ENCODE results near the gene MKNK1.

Gene MKNK1

DNA sequence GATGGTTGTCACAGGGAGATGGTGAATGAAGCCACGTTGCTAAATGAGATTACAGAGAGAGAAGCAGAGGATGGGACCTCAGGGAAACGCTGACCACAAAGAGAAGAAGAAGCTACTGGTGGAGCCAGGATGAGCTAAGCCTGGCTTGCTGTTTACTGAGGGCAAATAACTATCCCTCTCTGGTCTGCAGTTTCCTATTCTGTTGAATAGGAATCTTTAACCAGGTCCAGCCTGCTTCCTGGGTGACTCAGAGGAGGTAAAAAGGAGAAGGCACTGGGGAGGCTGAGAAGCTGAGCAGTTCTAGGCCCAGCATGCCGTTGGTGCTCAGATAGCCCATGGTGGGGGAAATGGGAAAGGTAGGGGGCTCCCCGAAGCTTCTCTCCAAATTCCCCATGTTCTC, 84.9 kb downstream of the MKNK1 start:
- DNase-seq = no peak

GRCh38 chr1:46517932-46518498, 86.1 kb downstream of the MKNK1 start:
- DNase-seq = no peak

GRCh38 chr1:46517010-46517600, 87.0 kb downstream of the MKNK1 start:
- no peak for DNase-seq

DNA sequence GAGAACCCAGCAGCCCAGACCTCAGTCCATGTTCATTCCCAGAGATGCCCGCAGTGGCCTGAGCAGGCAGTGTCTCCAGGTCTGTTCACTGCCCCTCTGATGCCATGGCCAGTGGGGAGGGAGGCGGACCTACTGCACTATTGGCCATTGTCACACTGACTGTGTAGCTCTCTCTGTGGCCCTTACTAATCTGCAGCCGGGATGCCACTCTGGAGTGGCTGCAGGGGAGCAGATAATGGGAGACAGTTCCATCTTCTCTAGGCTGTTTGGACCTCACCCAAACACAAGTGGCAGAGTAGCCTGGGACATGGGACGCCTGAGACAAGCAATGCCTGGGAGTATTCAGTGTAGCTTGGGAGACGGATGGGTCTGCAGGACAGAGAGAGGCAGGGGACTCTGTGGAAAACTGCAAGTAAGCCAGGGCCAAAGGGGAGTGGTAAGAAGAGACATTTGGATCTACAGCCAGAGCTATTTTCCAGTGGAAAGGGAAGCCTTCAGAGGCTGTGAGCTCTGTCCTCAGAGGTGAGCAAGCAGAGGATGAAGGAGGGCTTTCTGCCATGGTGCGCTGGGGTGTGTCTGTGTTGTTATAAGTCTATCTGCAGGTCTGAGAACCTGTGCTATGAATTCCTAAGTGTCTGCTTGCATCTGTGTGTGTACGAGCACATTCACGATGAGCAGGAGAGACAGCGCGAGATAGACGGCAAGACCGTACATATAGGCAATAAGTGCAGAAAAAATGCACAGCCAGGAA, 87.7 kb downstream of the MKNK1 start:
- no peak for DNase-seq

DNA sequence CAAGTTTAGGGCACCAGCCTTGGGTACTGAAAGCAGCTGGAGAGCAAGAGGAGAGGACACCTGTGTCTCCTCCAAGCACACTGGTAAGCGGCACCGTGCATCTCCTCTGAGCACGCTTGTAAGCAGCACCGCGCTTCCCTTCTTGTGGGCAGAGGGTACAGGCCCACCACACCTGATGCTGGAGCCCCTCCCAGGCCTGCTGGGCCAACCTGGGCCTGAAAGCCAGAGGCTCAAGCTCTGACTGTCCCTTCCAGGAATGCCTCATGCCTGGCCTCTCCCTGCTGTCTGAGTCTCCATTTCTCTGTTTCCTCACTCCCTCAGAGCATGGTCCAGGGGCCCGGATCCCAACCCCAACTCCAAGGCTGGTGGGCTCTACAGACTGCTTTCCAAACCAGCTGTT, 88.5 kb downstream of the MKNK1 start:
- DNase-seq = no peak

GRCh38 chr1:46513536-46513935, 90.5 kb downstream of the MKNK1 start:
- DNase-seq = no peak

GRCh38 chr1:46512792-46513190, 91.3 kb downstream of the MKNK1 start:
- no peak for DNase-seq

DNA sequence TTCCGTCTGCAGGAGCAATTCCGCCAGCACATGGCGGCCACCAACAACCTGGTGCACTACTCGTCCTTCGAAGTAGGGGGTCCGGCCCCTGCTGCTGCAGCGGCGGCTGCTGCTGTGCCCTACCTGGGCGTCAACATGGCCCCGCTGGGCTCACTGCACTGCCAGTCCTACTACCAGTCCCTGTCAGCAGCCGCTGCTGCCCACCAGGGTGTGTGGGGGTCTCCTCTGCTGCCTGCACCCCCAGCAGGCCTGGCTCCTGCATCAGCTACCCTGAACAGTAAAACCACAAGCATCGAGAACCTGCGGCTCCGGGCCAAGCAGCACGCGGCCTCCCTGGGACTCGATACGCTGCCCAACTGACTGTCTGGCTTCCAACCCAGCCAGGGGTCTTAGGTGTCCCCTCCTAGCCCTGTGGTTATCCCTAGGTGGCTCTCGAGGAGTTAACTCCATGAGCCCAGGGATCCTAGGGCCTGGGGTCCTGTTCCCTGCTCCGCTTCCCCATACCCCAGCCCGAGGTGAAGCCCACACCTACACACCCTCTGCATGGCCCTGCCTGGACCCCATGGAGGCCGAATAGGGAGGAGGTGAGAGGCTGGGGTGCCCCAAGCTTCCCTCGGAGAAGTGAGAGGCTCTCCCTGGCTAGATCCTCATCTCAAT, 91.8 kb downstream of the MKNK1 start:
- DNase-seq = no peak

- no peak for DNase-seq
Measured at GRCh38 chr1:46510998-46511365, 93.1 kb downstream of the MKNK1 start.

DNA sequence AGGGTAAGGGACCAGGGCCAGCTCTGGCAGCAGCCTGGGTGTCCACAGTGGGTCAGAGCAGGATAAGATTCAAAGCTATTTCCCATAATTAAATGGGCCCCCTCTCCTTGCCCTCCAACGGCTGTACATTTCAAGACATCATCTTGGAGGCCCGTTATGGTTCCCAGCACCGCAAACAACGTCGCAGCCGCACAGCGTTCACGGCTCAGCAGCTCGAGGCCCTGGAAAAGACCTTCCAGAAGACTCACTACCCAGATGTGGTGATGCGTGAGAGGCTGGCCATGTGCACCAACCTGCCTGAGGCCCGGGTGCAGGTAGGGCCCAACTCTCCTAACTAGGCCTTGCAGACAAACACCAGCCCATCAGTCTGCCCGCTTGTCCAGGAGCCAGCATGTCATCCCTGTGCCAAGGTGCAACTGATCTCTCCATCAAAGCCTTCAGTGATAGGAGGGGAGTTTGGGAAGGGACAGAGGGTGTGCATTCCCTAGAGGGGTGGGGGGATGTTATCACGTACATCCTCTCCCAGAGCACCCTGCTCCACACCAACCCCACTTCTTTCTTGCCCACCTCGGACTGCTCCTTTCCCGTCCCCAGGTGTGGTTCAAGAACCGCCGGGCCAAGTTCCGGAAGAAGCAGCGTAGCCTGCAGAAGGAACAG, 93.6 kb downstream of the MKNK1 start:
- DNase-seq = no peak

DNA sequence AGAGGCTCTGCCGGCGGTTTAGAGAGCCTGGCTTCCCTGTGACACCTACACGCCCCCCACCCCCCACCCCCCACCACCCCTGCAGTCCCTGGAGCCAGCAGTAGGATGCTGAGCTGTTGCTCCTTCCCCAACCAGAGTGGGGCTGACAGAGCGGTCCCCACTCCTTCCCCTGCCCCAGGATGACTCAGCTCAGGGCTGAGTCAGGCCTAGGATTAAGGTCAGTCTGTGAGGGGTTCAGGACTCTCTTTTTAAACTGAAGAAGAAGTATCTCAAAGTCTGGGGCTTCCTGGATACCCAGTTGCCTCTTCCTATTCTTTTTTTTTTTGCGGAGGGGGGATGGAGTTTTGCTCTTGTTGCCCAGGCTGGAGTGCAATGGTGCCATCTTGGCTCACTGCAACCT, 95.3 kb downstream of the MKNK1 start:
- no peak for DNase-seq

Data from NCI-H1694 treated with DMSO at 0.1 percent for 48 hours (cell line).